Renal cortical epithelial cell (primary cell): ENCODE measurements around the gene ACOXL. TPM values are rescaled to one million over a fixed set of nuclear protein-coding genes. Genes with fewer than 3 reads are reported as not detected.

Experiments
- DNase-seq: peaks from one replicate; pipeline ENCODE4 v3.0.0-alpha.2; 2011; ENCODE audit warnings: low read depth
- total RNA-seq: library from RNA; depleted of rRNA; stranded (reverse); fragments of >200 nt; gene quantifications from 2 replicates; pipeline ENCODE4 v1.2.3, GENCODE V29; 2014

The ACOXL gene
- total RNA-seq, 1 donor from 2014 or later: not detected

DNA sequence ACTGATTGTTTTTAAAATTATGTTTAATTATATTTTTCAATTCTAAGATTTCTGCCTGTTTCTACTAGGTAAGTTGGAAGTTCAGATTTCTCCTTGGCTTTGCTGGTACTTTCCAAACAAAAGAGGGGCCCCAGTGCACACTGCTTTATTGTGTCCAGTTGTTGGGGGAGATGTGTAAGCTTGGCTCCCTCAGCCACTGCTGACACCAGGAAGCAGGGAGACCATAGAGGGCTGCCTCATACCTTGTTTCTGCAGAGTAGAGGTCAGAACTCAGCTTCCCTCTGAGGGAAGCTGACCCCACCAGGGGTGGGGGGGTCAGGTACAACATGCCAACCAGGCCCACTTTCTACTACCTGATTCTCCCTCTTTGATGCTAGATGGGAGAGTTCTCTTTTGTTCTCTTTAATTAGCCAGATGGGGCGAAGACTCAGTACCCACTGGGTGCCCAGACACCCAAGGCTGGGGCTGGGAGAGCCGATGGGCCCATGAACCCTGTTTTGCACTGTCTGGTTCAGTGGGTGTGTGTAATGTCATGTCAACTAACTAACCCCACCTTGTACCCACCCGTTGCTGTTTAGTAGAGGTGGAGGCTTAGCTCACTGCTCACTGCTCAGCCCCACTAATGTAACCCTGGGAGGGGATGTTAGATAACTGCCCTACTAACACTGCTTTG lies 403.0 kb downstream of the ACOXL start:
- no peak for DNase-seq

DNA sequence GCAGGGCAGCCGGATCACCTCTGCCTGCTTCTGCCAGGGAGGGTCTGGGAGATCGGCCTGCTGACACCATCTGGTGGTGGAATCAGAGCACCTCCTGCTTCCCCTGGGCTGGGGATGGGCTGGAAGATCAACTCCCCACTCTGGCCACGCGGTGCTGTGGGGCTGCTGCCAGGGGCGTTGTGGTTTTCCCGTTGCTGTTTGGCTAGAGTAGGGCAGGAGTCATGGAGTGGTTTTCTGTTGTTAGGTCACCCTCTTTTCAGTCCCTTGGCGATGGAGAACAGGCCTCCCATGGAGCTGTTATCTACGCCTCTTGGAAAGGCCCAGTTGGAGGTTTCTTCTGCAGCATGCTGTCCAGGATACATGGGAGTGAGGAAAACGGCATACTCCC lies 403.5 kb downstream of the ACOXL start:
- DNase-seq: no peak

DNA sequence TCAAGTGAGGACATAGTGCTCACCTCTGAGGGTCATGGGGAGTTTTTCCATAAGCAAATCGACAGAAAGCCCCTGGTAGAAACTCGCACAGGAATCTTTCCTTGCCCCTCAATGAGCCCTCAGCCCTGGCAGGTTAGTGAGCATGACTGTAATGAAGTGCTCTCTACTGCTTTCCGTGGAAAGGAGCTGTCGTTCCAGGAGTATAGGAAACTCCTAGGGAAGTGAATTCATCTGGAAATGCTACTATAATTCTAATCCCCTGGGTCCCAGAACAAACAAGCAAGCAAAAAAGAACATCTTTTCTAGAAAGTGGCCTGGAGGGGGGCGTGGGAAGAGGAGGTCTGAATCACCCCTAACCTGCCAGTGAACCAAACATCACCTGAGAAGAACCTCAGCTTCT lies 406.5 kb downstream of the ACOXL start:
- DNase-seq: no peak

DNA sequence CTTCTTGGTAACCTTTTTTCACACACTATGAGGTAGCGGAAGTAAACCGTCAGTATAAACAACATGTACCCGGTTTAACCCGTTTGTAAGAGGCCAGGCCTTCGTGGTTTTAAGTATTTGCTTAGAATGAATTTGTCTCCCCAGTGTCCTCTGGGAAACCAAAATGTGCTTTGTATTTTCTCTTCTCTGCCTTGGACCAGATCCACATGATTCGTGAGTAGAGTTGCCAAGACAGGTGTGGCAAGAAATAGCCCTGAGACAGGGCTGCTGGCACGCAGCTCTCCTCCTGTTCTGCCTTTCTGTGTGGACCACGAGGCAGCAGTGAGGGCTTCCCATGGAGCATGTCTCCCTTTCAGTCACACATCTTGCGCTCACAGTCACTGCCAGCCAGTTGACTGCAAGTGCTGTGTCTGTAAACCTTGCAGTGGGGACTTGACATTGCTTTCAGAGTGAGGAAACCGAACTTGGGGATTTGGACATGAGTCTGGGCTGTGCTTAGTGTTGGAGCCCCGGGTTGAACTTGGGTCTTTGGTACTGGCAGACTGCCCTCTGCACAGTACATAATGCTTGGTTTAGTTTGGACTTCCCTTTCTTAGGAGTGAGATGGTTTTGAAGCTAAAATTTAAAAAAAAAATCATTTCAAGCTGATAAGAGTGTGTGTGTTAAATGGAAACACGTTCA lies 407.4 kb downstream of the ACOXL start:
- peak; percentile 52 for DNase-seq

DNA sequence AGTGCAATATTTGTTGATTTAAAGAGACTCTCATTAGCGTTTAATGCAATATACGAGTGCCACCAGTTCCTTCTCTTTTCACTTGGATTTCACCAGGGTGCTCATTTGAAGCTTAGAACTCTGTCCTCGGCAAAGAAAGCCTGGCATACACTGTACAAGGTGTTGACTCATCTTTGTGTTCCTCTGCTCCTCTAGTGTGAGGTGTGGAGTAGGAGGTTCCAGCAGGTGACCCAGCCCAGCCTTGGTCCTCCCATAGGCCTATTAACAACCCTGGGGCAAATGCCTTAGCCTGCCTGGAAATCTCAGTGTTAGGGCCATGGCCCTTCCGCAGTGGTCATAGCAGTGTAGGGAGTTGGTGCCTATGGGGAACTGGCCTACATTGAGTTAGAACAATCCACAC lies 408.4 kb downstream of the ACOXL start:
- no peak for DNase-seq

DNA sequence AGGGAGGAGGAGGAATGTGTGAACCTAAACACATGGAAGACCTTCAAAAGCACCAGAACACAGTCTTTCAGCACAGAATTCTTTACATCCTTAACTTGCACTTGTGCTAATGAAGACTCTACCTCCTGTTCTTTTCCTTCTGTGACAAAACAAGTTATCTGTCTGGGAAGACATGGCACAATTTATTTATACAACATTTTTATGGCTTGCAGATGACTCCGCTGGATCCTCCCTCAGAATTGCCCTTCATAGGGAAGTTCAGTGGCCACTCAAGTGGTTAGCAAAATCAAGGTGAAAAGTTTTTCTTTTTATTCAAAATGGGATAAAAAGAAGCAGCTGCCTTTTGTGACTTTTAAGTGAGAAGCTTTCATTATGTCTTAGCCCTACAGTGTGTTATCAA lies 409.7 kb downstream of the ACOXL start:
- no peak for DNase-seq

DNA sequence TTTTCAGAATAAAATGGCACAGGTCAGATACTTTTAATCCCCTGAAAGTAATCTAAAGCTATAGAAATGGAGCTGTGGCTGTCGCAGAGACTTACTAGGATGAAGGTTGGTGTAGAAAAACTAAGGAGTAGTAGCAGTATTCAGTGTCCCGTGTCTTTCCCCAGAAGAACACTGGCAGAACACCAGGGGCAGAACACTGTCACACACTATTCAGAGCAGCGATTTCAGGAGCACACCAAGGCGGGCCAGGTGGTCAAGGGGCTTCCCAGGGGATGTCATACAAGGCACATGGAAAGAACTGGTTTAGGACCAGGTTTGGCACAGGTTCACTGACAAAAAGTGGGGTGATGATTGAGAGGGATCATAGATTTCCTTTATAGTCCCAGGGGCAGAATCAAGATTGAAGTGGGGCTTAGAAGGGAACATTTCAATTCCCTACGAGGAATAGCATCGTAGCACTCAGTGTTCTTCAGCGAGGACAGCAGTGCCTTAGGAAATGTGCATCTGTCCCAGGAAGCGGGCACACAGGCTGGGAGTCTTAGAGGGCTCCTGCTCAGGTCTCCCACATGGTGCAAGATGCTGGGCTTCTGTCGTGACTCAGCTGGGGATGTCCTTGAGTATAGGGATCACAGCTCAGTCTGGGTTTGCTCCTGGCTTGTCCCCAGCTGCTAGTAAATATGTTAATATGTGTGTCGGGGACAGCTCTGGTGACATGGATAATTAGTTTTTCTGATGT lies 410.9 kb downstream of the ACOXL start:
- no peak for DNase-seq

DNA sequence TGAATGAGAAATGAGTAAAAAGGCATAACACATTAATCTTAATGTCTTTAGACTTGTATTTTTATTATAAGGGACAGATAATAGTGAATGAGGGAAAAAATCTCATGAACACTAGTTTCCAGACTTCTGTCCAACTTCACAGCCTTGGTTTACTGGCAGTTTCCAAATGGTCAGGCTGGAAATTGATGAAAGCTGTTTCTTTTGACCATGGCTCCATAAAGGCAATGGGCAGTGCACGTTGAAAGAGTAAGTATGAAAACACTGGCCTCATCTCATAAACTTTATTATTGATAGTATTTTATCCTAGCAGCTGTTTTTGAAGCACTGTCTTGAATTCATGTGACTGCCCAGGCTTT lies 411.4 kb downstream of the ACOXL start:
- DNase-seq: no peak

DNA sequence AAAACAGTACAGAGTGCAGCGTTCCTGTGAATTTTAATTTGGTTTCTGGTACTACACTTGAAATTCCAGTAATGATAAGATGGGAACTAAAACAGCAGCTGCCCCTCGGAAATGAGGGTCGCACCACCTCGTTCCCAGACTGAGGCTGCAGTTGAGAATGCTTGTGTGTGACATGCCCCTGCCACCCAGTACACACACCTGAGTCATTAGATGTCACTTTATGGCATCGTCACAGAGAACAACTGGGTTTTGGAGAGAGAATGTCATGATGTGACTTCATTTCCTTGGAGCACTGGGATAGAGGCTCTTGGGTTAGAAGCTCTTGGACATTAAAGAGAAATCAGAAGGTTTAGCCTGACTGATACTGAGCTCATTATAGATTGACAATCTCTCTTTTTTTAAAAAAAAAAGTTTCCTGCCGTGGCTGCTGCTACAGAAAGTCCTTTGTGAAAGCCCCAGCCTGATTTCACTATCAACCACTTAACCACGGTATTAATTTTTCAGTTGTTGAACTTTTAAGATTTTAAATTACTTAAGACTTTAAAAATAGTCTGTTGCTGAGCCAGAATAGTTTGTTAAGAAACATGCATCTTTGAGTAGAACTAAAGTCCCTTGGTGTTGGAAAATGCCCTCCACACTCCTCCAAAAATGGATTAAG lies 412.9 kb downstream of the ACOXL start:
- DNase-seq: no peak

DNA sequence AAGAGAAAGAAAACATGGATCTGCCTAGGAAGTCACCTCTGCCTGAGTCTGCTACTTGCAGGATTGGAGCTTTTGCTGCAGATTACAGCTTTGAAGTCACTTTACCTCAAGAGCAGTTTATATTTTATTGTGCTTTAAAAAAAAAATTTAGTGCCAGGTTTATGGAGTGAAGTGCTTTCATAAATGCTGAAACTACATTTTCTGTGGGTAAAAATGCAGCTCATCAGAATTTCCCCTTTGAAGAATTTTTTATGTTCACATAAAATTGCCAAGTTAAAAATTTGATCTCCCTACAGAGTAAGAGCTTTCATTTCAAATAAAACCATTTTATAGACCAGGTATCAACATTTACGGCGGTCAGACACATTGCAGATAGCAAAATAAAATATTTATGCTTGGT lies 413.6 kb downstream of the ACOXL start:
- DNase-seq: no peak

DNA sequence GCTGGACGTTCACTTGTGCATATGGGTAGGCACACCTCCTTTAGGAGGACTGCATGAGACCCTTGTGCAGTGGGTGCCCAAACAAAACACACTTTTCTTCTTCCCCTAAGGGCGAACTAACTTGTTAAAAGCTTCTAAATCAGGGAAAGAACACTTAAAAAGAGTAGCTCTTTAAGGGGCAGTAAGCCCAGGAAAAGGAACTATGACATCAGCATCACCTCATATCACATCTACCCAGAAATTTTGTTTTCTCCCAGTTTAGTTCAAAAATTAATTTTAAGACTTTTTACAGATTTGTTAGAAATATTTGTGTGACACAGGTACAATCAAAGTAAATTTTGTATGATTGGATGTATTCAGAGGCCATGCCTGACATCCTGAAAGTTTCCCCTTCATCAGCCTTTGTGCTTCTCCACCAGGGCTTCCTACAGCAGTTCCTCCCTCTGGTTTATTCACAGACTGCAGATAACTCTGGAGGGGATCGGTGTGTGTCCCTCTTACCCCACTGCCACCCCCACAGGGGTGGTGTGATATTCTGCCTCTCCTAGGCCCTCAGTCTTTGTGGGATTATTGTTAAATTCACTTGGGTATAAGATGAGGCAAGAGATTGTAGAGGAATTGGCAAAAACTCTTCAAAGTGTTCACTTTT lies 416.0 kb downstream of the ACOXL start:
- no peak for DNase-seq

DNA sequence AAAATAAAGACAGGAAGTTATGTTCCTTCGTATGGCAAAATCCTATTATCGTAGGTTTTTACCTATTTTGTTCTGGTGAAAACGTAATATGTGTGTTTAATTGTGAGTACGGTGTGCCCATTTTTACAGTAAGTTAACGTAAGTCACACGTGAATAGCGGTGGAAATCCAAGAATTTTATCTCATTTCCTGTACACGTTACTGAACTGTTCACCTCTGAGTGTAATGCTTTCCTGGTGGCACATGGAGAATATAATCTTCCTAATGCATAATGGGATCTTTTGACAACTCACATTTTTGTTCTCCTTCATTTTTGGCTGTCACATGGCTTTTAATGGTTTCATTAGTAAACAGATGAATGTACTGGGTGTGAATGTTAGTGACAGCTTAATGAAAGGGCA lies 416.6 kb downstream of the ACOXL start:
- no peak for DNase-seq

DNA sequence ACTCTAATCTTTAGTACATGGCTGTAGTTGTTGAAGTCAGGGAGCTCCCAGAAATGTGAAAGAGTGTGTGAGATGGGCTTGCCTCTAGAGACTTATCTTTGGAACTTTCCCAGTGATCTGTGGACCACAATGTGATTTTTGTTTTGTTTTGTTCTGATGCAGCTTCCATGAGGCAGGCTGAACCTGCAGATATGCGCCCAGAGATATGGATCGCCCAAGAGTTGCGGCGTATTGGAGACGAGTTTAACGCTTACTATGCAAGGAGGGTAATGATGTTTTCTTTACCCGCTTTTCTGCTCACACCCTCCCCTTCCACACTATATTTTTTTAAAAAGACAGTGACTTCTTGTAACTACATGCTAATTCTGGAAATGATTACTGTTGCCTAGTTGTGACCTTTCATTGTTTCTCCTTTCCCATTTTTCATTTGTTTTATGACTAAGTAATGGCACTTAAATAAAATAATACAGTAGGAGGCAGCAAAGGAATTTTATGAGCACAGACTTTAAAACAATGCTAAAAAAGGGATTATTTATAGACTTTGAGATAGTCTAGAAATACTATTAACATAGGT lies 417.6 kb downstream of the ACOXL start:
- DNase-seq: no peak

DNA sequence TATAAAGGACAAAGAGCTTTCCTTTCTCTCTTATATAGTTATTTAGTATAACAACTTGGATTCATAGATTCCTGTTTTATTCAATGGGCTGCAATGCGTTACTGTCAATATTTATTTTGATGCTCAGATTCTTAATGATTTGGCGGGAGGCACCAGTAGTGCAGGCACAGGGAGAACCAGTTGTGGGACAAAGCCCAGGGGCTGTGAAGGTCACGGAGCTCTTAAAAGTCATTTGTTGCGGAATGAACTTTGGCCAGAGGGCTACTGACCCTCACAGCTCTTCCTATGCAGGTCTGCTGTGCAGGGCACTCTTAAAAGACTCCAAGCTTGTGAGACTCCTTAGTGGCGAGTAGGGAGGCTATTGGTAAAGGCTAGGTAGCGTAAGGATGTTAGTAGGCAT lies 422.4 kb downstream of the ACOXL start:
- no peak for DNase-seq

DNA sequence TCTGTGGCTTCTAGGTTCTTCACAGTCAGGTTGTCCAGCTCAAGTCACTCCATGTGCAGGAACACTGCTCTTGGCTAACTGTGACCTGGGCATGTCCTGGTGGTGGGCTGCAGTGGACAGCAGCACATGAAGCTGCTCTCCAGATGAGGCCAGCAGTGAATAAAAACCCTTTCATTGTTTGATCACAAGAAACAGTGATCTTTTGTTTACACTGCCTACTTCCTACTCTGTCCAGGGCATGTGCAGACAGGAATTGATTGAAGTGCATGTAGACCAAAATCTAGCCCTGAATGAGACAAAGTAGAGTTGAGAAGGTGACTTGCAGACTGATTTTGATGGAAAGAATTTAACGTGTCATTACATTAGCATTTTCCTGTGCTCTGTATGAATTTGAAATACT lies 423.2 kb downstream of the ACOXL start:
- no peak for DNase-seq

DNA sequence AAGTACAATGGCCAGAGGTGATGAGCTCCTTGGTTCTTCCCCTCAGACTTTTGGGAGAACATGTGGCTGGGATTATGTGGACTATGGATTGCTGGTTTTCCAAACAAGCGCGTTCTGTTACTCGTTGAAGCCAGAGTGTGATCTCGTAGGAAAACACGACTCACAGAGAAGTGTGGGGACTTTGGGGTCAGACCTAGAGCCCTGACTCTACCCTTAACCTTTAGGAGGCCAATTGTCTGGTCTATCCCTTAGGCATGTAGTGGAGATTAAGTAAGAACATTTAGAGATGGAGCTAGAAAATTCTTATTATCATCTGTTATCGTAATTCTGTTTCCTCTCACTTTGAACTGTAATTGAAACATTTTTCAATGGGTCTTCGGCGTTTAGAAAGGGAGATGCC lies 424.2 kb downstream of the ACOXL start:
- no peak for DNase-seq

DNA sequence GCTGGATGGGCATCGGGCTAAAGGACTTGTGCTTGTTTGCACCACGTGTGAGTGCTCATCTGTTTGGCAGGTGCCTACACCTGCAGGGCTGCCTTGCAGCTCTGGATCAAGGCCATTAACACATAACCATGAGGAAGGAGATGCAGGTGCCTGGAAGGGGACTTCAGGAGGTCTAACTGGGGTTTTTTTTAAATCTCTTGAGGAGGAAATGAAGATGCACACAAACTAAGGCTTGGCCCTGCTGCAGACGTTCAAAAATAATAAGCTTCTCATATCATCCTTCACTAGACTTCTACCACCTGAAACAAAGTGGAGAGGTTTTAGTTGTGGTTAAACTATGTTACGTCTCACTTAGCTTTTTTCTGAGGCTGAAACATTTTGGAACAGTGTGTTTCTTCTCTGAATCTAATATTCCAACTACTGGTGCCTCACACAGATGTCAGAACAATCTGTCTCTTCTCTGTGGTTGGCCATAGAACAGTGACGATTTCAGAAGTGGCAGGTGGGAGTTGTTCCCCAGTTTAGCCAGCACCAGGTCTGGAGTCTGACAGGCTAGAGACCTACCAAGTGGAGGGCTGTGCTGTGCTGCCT lies 424.8 kb downstream of the ACOXL start:
- no peak for DNase-seq

DNA sequence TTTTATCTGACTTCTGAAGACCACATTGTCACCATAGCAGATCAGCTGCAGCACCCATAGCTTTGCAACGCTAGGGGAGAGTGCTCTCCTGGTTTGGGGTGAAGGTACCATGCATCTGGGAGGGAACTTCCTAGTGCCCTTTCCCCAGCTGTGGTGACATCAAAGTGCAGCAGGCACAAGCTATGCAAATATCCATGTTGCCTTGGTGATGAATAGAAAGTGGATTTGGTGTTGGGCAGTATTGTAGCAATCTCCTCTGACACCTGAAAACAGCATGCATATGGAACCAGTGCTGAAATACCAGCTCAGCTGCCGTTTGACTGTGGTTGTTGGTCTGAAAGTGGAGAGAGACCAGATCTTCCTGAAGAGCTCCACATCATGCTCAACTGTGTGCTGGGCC lies 425.4 kb downstream of the ACOXL start:
- no peak for DNase-seq

DNA sequence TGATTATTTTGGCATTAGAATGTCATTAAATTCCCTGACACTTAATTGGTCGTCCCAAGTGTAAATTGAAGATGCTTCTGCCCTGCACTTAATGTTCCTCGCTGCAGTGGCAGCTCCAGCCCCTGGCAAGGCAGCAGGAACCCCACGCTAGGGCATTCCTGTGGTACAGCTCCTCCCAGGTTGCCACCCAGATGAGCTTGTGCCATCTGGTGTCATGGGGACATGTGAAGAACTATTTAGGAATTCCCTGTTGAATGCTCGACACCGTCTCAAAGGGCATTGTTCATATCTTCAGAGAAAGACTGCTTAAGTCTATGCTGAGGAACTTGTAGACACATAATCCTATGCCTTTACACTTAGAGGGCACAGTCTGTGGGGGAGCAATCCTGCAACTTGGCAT lies 427.3 kb downstream of the ACOXL start:
- DNase-seq: no peak

DNA sequence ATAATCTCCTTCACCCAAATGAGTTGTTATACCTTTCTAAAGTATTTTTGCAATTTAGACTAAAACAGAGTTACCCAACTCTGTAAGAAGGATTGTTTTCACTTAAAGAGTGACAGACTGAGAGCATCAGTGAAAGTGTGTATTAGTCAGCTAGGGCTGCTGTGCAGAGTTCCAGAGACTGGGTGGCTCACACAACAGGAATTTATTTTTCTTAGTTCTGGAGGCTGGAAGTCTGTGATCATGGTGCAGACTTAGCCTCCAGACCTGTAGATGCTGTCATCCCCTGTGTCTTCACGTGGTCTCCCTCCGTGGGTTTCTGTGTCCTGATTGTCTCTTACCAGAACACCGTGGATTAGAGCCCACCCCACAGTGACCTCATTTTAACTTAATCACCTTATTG lies 428.4 kb downstream of the ACOXL start:
- DNase-seq: peak; percentile 79

DNA sequence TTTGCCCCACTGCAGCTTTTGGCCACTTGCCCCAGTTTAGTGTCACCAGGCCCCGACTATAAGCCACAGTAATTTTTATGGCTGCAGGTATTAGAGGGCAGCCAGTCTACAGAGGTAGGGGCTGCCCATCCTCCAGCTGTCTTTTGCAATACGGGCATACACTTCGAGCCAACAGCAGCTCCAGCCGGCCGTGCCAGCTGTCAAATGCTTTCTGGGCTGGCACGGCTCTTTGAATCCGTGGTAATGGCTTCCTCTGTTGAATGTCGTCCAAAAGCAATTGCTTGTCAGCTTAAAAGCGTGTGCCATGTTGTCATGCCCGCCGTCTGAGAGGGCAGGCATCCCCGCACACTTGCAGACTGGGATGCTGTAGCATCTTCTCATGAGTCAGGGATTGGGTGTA lies 429.6 kb downstream of the ACOXL start:
- no peak for DNase-seq
